Adrenal gland (tissue), 12 donors: Measurements from ENCODE around the gene BACH2. TPM values are rescaled to one million over a fixed set of nuclear protein-coding genes. Genes with fewer than 3 reads are reported as not detected.

Experiments used
- DNase-seq, 7 donors: peaks; one replicate each; pipeline ENCODE4 v3.0.0-alpha.2; 2019 to 2020
- H3K27ac ChIP-seq, 5 donors: fragments of 200-600 bp; sonication (generic) in 4 of 5; 1 replicate in 3 of 5; 2 replicates in 2 of 5; pipeline versions ENCODE4 v1.5.1 to v1.8.0; 2016 to 2020; ENCODE audit warnings: mild to moderate bottlenecking in 1 of 5
- H3K27me3 ChIP-seq: fragments of 200-600 bp; 2 replicates; pipeline ENCODE4 v1.8.0; 2021
- H3K36me3 ChIP-seq, 2 donors: fragments of 200-600 bp; replicated peaks in 1 of 2; 1 replicate in 1 of 2; 2 replicates in 1 of 2; pipeline versions ENCODE4 v1.5.1 to v1.8.0; 2018 to 2022
- H3K4me1 ChIP-seq, 2 donors: fragments of 200-600 bp; replicated peaks in 1 of 2; 1 replicate in 1 of 2; 2 replicates in 1 of 2; pipeline versions ENCODE4 v1.5.1 to v1.8.0; 2018 to 2021
- H3K4me3 ChIP-seq, 4 donors: fragments of 200-600 bp; sonication (generic) in 3 of 4; one replicate each; pipeline ENCODE4 v1.5.1; 2016 to 2018
- H3K9me3 ChIP-seq, 3 donors: fragments of 200-600 bp; sonication (generic) in 1 of 3; replicated peaks in 1 of 3; 1 replicate in 2 of 3; 2 replicates in 1 of 3; pipeline versions ENCODE4 v1.5.1 to v1.8.0; 2016 to 2021
- POLR2A ChIP-seq, 2 donors: fragments of 450-650 bp; IDR thresholded peaks; one replicate each; pipeline ENCODE4 v1.6.1; 2017; ENCODE audit warnings: antibody characterized with exemption in 2 of 2, mild to moderate bottlenecking in 2 of 2, moderate library complexity in 1 of 2
- WGBS, 4 donors: extraction: QIAGEN DNeasy Blood & Tissue Kit in 2 of 4; methylation state at CpG; one replicate each; pipeline versions ENCODE4 v1.1.5 to v1.1.7; 2013 to 2017; 5-methylcytosine and 5-hydroxymethylcytosine counted together
- intact Hi-C, 2 donors: fragments of 100-400 bp; cut with DNase I; formaldehyde crosslinking; loops; one replicate each; pipeline versions ENCODE4 v1.14.1 to v1.15.0; 2022 to 2023
- polyA plus RNA-seq, 3 donors: library from polyadenylated mRNA; stranded (reverse); fragments of 200-250 nt in 2 of 3; fragments of 350-450 nt in 1 of 3; fragmentation: Illumina TruSeq in 1 of 3; extraction: RNeasy Lipid Tissue Mini Kit (QIAGEN cat#74804) in 1 of 3; gene quantifications; one replicate each; pipeline ENCODE4 v1.2.3, GENCODE V29; 2013 to 2014
- total RNA-seq, 9 donors: library from RNA; depleted of rRNA in 4 of 9; stranded (reverse); fragments of >200 nt in 4 of 9; fragments of 120-200 nt in 1 of 9; fragmentation: NEBNext Ultra II Directional in 1 of 9; extraction: Animal tissue kit (Norgen Biotek cat#: 25700) in 1 of 9; gene quantifications; one replicate each; pipeline versions ENCODE4 v1.1.0 to v1.2.4, GENCODE V29; 2013 to 2023
- TF ChIP-seq, protein P1 (sequence below), 6 experiments: fragments of 450-650 bp in 4 of 6; fragments of 200-600 bp in 2 of 6; sonication (generic) in 1 of 6; IDR thresholded peaks; 1 replicate in 5 of 6; 2 replicates in 1 of 6; pipeline versions ENCODE4 v1.5.1 to v1.8.0; 2016 to 2021; ENCODE audit warnings: antibody characterized with exemption in 6 of 6, mild to moderate bottlenecking in 2 of 6, moderate library complexity in 1 of 6
- donor health status: healthy with polysubstance abuse.
- donor health status: Bipolar disorder and iron deficiency.
- donor health status: DM: yes; HTN: yes; CAD: no.
- donor health status: DM: no; HTN: no; CAD: no.
- donor health status: DM: no; HTN: no; CAD: no.
- donor health status: DM: yes; HTN: yes; CAD: no.

Gene BACH2
- total and polyA plus RNA-seq, 12 donors, result 0.08 to 2.9 (median 0.83) TPM

DNA sequence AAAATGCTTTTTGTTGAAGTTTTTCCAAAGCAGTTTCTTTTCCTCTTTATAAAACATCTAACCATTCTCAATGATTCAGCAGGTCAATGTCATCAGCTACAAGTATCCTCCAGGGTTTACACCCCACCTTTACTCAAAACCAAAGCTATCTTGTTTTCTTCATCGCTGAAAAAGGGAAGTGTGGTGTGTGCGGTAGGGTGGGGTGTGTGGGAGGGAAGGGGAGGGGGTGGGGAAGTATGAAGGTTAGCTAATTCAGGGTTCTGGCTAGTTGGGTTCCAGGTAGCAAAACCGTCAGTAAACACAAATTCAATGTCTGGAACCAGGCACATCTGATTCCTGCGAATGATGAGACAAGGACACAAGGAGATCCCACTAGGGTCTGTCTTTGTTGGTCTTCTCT, 212.8 kb downstream of the BACH2 start:
- no peak for DNase-seq
- no peaks in the 10 kb centered on the region for H3K9me3 ChIP-seq
- H3K4me1 ChIP-seq, result no peaks in the 10 kb centered on the region
- TF ChIP-seq, protein P1, sequence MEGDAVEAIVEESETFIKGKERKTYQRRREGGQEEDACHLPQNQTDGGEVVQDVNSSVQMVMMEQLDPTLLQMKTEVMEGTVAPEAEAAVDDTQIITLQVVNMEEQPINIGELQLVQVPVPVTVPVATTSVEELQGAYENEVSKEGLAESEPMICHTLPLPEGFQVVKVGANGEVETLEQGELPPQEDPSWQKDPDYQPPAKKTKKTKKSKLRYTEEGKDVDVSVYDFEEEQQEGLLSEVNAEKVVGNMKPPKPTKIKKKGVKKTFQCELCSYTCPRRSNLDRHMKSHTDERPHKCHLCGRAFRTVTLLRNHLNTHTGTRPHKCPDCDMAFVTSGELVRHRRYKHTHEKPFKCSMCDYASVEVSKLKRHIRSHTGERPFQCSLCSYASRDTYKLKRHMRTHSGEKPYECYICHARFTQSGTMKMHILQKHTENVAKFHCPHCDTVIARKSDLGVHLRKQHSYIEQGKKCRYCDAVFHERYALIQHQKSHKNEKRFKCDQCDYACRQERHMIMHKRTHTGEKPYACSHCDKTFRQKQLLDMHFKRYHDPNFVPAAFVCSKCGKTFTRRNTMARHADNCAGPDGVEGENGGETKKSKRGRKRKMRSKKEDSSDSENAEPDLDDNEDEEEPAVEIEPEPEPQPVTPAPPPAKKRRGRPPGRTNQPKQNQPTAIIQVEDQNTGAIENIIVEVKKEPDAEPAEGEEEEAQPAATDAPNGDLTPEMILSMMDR (IDR thresholded peaks at IDR 0.05), result no peak
- TF ChIP-seq POLR2A (IDR thresholded peaks at IDR 0.05), result no peak
- H3K27ac ChIP-seq, result no peak overlapping the region
- H3K27me3 ChIP-seq, result no peaks in the 10 kb centered on the region
- WGBS, 4 donors, result 77 to 88% (median 81%) methylated on average over 4 of the region's 4 CpGs
- no peaks in the 10 kb centered on the region for H3K36me3 ChIP-seq
- intact Hi-C loops, result loop anchor here in 1 of 2 donors (10.0 kb wide), 1 partner anchor 211 kb away; the partner anchor contains the start of gene BACH2
- no peak overlapping the region for H3K4me3 ChIP-seq

DNA sequence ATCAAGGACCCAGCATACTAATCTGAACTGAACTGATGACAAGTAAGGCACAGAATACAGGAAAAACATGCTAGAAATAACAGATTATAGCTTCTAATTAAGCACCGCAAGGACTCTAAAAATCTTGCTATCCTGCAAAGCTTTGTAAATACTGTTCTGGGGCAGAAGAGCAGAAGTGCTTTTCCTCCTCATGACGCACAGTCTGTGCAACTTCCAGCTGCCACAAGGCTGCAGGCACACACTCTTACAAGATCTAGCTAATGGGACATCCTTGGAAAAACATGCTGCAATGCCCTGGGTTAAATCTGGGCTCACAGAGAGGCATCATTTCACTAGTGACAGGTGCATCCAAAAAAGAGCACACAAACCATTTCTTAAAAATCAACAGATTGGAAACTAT, 213.8 kb downstream of the BACH2 start:
- intact Hi-C loops, result loop anchor here in 1 of 2 donors (10.0 kb wide), 1 partner anchor 212 kb away; the partner anchor contains the start of gene BACH2

DNA sequence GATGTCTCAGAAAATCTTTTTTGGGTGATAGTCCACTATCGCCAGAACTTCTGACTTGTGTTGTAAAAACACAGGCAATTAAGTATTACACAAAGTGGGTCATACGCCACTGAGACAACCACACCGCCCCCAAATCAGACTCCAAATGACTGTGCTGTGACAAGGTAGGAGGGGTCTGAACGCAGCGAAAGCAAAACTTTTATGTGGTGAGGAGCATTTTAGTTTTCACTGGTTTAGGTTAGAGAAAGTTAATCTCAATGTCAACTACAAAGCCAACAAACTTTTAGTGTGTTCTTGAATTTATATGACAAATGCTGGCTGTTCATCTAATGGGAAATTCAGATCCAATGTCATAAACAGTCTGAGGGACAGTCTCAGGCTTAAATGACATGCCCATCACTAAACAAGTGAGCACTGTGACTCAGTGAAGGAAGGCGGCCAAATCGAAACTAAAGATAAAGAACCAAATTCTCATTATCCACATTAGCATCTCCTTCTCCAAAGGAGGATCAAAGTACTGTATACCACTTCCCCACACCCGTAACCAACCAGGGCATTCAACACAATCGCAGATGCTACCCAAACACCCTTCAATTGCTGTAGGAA, 215.7 kb downstream of the BACH2 start:
- Histone ChIP-seq H3K9me3 (no peaks in the 10 kb centered on the region), H3K27ac (no peak overlapping the region), H3K4me1 (no peaks in the 10 kb centered on the region), H3K36me3 (no peaks in the 10 kb centered on the region), H3K4me3 (no peak overlapping the region), H3K27me3 (no peaks in the 10 kb centered on the region)
- 83 to 93% (median 87%) methylated on average over 9 of the region's 9 CpGs for whole genome bisulfite sequencing, 4 donors
- no peak for DNase-seq
- intact Hi-C loops, result loop anchor here in 1 of 2 donors (10.0 kb wide), 1 partner anchor 214 kb away; the partner anchor contains the start of gene BACH2
- TF ChIP-seq, protein P1 (IDR thresholded peaks at IDR 0.05), result no peak
- TF ChIP-seq POLR2A (IDR thresholded peaks at IDR 0.05), result no peak

More for the DNA sequence above, 213.8 kb downstream of the BACH2 start:
- Histone ChIP-seq H3K36me3 (no peaks in the 10 kb centered on the region), H3K27ac (no peak overlapping the region), H3K4me1 (no peaks in the 10 kb centered on the region), H3K4me3 (no peak overlapping the region), H3K9me3 (no peaks in the 10 kb centered on the region), H3K27me3 (no peaks in the 10 kb centered on the region)
- TF ChIP-seq, protein P1 (IDR thresholded peaks at IDR 0.05), result no peak
- TF ChIP-seq POLR2A (IDR thresholded peaks at IDR 0.05), result no peak
- DNase-seq, result no peak
- WGBS, 4 donors, result 69 to 76% (median 74%) methylated on average over 2 of the region's 2 CpGs

DNA sequence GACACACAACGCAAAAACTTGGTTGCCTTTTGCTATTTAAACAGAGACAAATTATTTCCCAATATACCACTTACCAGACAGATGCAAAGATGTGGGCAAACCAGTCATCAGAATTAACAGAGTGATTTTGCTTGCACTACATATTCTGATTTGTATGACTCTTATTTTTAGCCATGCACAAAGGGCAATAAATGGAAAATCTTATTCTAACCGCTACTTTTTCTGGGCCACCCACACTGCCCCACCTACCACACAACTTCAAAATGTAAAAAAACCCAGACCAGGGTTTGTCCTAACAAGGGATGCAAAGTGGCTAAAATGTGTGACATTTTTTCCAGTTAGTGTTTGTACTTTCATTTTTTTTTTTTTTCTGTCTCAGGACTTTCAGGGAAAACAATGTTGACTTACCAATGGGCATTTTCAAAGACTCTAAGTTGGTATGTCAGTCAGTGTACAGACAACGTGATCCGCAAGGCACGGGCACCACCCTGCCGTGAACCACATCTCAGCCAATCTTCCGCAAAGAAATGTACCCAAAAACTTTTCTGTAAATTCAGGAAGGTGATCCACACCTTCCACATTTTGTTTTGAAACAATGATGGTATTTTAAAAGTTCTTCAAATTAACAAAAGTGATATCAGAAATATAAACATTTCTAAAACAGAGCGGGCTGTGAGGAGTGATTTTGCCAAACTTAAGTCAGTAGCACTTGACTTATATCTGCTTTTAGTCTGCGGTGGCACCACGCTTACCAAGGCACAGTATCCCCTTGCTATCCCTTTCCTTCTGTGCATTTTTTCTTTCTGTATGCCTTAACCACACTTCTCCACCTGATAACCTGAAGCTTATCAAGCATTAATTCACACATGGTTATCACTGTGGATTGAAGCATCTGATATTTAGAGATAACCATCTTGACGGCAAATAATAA, 216.8 kb downstream of the BACH2 start:
- no peak overlapping the region for H3K27ac ChIP-seq
- WGBS, 4 donors, result 86 to 93% (median 92%) methylated on average over 11 of the region's 11 CpGs
- no peaks in the 10 kb centered on the region for H3K36me3 ChIP-seq
- intact Hi-C loops, result loop anchor here in 1 of 2 donors (10.0 kb wide), 1 partner anchor 215 kb away; the partner anchor contains the start of gene BACH2
- H3K4me3 ChIP-seq, result no peak overlapping the region
- no peaks in the 10 kb centered on the region for H3K27me3 ChIP-seq
- TF ChIP-seq, protein P1 (IDR thresholded peaks at IDR 0.05), result no peak
- TF ChIP-seq POLR2A (IDR thresholded peaks at IDR 0.05), result no peak
- no peaks in the 10 kb centered on the region for H3K9me3 ChIP-seq
- DNase-seq, result no peak
- H3K4me1 ChIP-seq, result no peaks in the 10 kb centered on the region
